ENCODE measurements around the gene CFAP410. TPM values are rescaled to one million over a fixed set of nuclear protein-coding genes. Genes with fewer than 3 reads are reported as not detected.

CFAP410 gene
- total and polyA plus RNA-seq, 8 donors, result 21.1 to 118 (median 32.8) TPM

- intact Hi-C loops (cut with DNase I; ENCODE audit: low total_unique reads), result no loop called here
- H3K36me3 ChIP-seq, result no peaks in the 10 kb centered on the region
- DNase-seq, result peak in 1 of 2 donors; percentile 32
- H3K27ac ChIP-seq, result no peak overlapping the region
- H3K4me3 ChIP-seq, result no peak overlapping the region
- H3K4me1 ChIP-seq, result peaks cover 0 to 21% (median 13%) of the 10 kb centered on the region in 4 donors
- TF ChIP-seq POLR2AphosphoS5 (IDR thresholded peaks at IDR 0.05) (no peak), EP300 (IDR thresholded peaks at IDR 0.05) (no peak), POLR2A (IDR thresholded peaks at IDR 0.05) (no peak)
- H3K27me3 ChIP-seq, result peaks cover 0 to 69% (median 21%) of the 10 kb centered on the region in 3 donors
- H3K9me3 ChIP-seq, result peaks cover 0 to 6% (median 3%) of the 10 kb centered on the region in 4 donors
- WGBS, 5 donors, result 28 to 48% (median 33%) methylated on average over 19 to 35 of the region's 35 CpGs
These were observed 29.7 kb upstream of the CFAP410 start for GRCh38 chr21:44368711-44369446.

DNA sequence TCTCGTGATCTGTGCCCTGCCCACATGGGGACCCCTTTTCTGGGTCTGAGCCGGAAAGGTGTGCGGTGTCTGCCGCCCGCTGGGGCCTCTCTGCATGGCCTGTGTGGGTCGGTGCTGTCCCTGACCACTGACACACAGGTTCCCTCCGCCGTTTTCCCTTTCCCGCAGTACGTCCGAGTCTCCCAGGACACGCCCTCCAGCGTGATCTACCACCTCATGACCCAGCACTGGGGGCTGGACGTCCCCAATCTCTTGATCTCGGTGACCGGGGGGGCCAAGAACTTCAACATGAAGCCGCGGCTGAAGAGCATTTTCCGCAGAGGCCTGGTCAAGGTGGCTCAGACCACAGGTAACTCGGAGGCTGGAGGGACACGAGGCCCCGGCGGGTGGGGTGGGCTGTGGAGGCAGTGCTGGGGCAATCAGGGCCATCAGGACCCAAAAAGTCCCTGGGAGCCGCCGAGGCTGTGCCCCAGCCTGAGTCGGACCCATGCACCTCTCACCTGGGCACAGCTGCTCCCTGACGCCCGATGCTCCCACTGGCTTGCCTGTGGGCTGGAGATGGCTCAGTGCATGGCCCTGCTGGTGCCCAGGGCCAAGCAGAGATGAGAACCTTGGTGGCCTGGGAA is 27.5 kb upstream of the CFAP410 start:
- H3K4me3 ChIP-seq, result no peak overlapping the region
- H3K36me3 ChIP-seq, result no peaks in the 10 kb centered on the region

DNA sequence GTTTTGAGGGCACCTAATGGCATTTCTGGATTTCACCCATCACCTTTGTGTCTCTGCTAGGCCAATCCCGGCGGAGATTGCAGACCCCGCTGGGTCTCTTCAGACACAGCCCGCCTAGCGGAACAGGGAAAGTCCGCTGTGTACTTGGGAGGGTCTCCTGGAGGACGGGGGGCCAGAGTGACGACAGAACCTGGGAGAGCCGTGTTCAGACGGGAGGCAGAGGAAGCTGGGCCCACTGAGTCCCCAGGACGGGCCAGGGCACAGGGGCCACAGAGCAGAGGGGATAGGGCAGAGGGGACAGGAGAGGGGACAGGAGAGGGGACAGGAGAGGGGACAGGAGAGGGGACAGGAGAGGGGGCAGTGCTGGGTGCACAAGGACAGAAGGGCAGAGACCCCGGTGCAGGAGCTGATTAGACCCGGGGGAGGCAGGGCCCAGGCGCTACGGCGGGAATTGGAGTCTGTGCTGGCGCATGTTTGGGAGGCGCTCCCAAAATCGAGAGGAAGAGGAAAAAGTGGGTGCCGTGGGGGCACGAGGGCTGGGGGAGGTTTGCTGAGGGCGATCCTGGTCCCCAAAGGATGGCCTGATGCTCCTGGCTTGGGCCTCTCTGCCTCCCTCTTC is 26.9 kb upstream of the CFAP410 start:
- 85 to 93% (median 92%) methylated on average over 14 to 22 of the region's 22 CpGs for WGBS, 5 donors
- Histone ChIP-seq H3K27ac (no peak overlapping the region), H3K36me3 (no peaks in the 10 kb centered on the region), H3K4me3 (no peak overlapping the region), H3K4me1 (peaks cover 0 to 17% (median 13%) of the 10 kb centered on the region in 4 donors), H3K27me3 (peaks cover 0 to 55% (median 21%) of the 10 kb centered on the region in 3 donors), H3K9me3 (peaks cover 0 to 19% (median 16%) of the 10 kb centered on the region in 4 donors)
- intact Hi-C loops (cut with DNase I; ENCODE audit: low total_unique reads), result no loop called here
- TF ChIP-seq CTCF (IDR thresholded peaks at IDR 0.05) (no peak), POLR2A (IDR thresholded peaks at IDR 0.05) (no peak), POLR2AphosphoS5 (IDR thresholded peaks at IDR 0.05) (no peak), EP300 (IDR thresholded peaks at IDR 0.05) (no peak)
- DNase-seq, result no peak

More for the DNA sequence above, 27.5 kb upstream of the CFAP410 start:
- TF ChIP-seq EP300 (IDR thresholded peaks at IDR 0.05), result no peak
- TF ChIP-seq POLR2AphosphoS5 (IDR thresholded peaks at IDR 0.05), result no peak
- no peak for TF ChIP-seq CTCF (IDR thresholded peaks at IDR 0.05)
- TF ChIP-seq POLR2A (IDR thresholded peaks at IDR 0.05), result no peak
- Histone ChIP-seq H3K27ac (no peak overlapping the region), H3K9me3 (peaks cover 0 to 19% (median 16%) of the 10 kb centered on the region in 4 donors), H3K4me1 (peaks cover 0 to 17% (median 13%) of the 10 kb centered on the region in 4 donors), H3K27me3 (peaks cover 0 to 60% (median 21%) of the 10 kb centered on the region in 3 donors)
- no peak for DNase-seq
- intact Hi-C loops (cut with DNase I; ENCODE audit: low total_unique reads), result no loop called here
- WGBS, 5 donors, result 81 to 91% (median 88%) methylated on average over 18 to 28 of the region's 28 CpGs

GRCh38 chr21:44365251-44365966 is 26.2 kb upstream of the CFAP410 start:
- 82 to 92% (median 87%) methylated on average over 8 to 18 of the region's 18 CpGs for WGBS, 5 donors
- Histone ChIP-seq H3K27me3 (peaks cover 0 to 49% (median 15%) of the 10 kb centered on the region in 3 donors), H3K4me3 (no peak overlapping the region), H3K4me1 (peaks cover 0 to 14% (median 10%) of the 10 kb centered on the region in 4 donors), H3K27ac (no peak overlapping the region), H3K36me3 (no peaks in the 10 kb centered on the region), H3K9me3 (peaks cover 0 to 19% (median 16%) of the 10 kb centered on the region in 4 donors)
- no peak for TF ChIP-seq POLR2A (IDR thresholded peaks at IDR 0.05)
- TF ChIP-seq POLR2AphosphoS5 (IDR thresholded peaks at IDR 0.05), result no peak
- TF ChIP-seq CTCF (IDR thresholded peaks at IDR 0.05), result no peak
- TF ChIP-seq EP300 (IDR thresholded peaks at IDR 0.05), result no peak
- intact Hi-C loops (cut with DNase I; ENCODE audit: low total_unique reads), result no loop called here
- no peak for DNase-seq

Data from stomach (tissue), 9 donors.